GM20000 (cell line): ENCODE data around the gene KLF3.

ENCODE experiments used
- DNase-seq: peaks from one replicate; pipeline ENCODE4 v3.0.0; 2012; ENCODE audit warnings: low spot score
- CTCF ChIP-seq: IDR thresholded peaks from 2 replicates; pipeline ENCODE4 v1.5.1; 2012; ENCODE audit warnings: mild to moderate bottlenecking, control low read depth; ENCODE audit errors: extremely low read depth, missing control alignments

KLF3 gene

GRCh38 chr4:38691251-38692008, 27.4 kb downstream of the KLF3 start:
- no peak for DNase-seq
- no peak for TF ChIP-seq CTCF

GRCh38 chr4:38692421-38692820, 28.4 kb downstream of the KLF3 start:
- DNase-seq = no peak
- no peak for TF ChIP-seq CTCF

- no peak for TF ChIP-seq CTCF
- DNase-seq = no peak
These were observed 29.6 kb downstream of the KLF3 start for GRCh38 chr4:38693569-38693968.

GRCh38 chr4:38694330-38694729, 30.3 kb downstream of the KLF3 start:
- DNase-seq = no peak
- TF ChIP-seq CTCF = no peak

- TF ChIP-seq CTCF = no peak
- DNase-seq = no peak
These were observed 31.8 kb downstream of the KLF3 start for GRCh38 chr4:38695809-38696208.

GRCh38 chr4:38696697-38697096, 32.7 kb downstream of the KLF3 start:
- no peak for TF ChIP-seq CTCF
- DNase-seq = no peak

GRCh38 chr4:38698176-38698575, 34.2 kb downstream of the KLF3 start:
- TF ChIP-seq CTCF = no peak
- no peak for DNase-seq
